Right lobe of liver (tissue), 4 donors: ENCODE data around the gene PVR.

Experiments used
- CTCF ChIP-seq, 4 donors: fragments of 200-600 bp in 3 of 4; fragments of 450-650 bp in 1 of 4; IDR thresholded peaks; one replicate each; pipeline versions ENCODE4 v1.5.1 to v1.8.0; 2016 to 2022; ENCODE audit warnings: antibody characterized with exemption in 4 of 4, mild to moderate bottlenecking in 2 of 4
- POLR2A ChIP-seq: fragments of 450-650 bp; IDR thresholded peaks from one replicate; pipeline ENCODE4 v1.6.1; 2017; ENCODE audit warnings: antibody characterized with exemption, mild to moderate bottlenecking
- donor health status: DM: no; HTN: no; CAD: no.
- donor health status: DM: no; HTN: no; CAD: no.
- donor health status: DM: no; HTN: yes; CAD: no.

GRCh38 chr19:44600466-44600865 lies 43.2 kb upstream of the PVR start:
- TF ChIP-seq CTCF (IDR thresholded peaks at IDR 0.05) (no peak), POLR2A (no peak)
